Choroid plexus epithelial cell (primary cell): Measurements from ENCODE around the gene EME2.

ENCODE experiments used
- DNase-seq: peaks from one replicate; pipeline ENCODE4 v3.0.0-alpha.2; 2010; ENCODE audit warnings: low read depth
- H3K4me3 ChIP-seq: 2 replicates; pipeline ENCODE4 v1.5.1; 2011; ENCODE audit warnings: low read depth, mild to moderate bottlenecking, control low read depth, low read length, moderate library complexity
- CTCF ChIP-seq: conservative IDR thresholded peaks from 2 replicates; pipeline ENCODE4 v1.5.1; 2011; ENCODE audit warnings: low read depth, mild to moderate bottlenecking, control low read depth, inconsistent platforms, low read length, moderate library complexity

Gene EME2

GRCh38 chr16:1784977-1785845 is 12.6 kb downstream of the EME2 start:
- no peak for DNase-seq
- TF ChIP-seq CTCF: no peak
- no peak overlapping the region for H3K4me3 ChIP-seq

GRCh38 chr16:1785846-1786170 is 13.2 kb downstream of the EME2 start:
- no peak for DNase-seq
- TF ChIP-seq CTCF: no peak
- H3K4me3 ChIP-seq: no peak overlapping the region

GRCh38 chr16:1786242-1787055 is 13.8 kb downstream of the EME2 start:
- peak; percentile 10 for TF ChIP-seq CTCF
- H3K4me3 ChIP-seq: no peak overlapping the region
- DNase-seq: no peak

- DNase-seq: no peak
- no peak for TF ChIP-seq CTCF
- no peak overlapping the region for H3K4me3 ChIP-seq
Observed at GRCh38 chr16:1787056-1787321, 14.4 kb downstream of the EME2 start.

GRCh38 chr16:1787322-1788094 is 14.9 kb downstream of the EME2 start:
- no peak for TF ChIP-seq CTCF
- no peak overlapping the region for H3K4me3 ChIP-seq

GRCh38 chr16:1788095-1788707 is 15.6 kb downstream of the EME2 start:
- DNase-seq: no peak
- no peak for TF ChIP-seq CTCF
- H3K4me3 ChIP-seq: no peak overlapping the region

More at GRCh38 chr16:1787322-1788094, 14.9 kb downstream of the EME2 start:
- no peak for DNase-seq
